T-helper 1 cell treated with Interleukin-12 subunit alpha and Interleukin-12 subunit beta and Interleukin-4 antibody, amounts not matched to agents 30 μg/mL and 1 μg/mL, for 36 hours (primary cell): ENCODE results near the gene ASB6.
A peak's percentile ranks its signal among the peaks of the same experiment; 100 is the strongest.
"Not testable (repeated sequence)": the region's sequence is repeated elsewhere in the genome, so short reads cannot be mapped to it uniquely, and the experiment has no call there.

ENCODE experiments used
- H3K27ac Mint-ChIP-seq: one replicate; pipeline ENCODE4 v1.8.0; 2021; ENCODE audit warnings: mild to moderate bottlenecking, mixed read lengths
- H3K27me3 Mint-ChIP-seq: one replicate; pipeline ENCODE4 v1.8.0; 2021; ENCODE audit warnings: low read depth, mixed read lengths
- H3K36me3 Mint-ChIP-seq: one replicate; pipeline ENCODE4 v1.8.0; 2021; ENCODE audit warnings: low read depth, mixed read lengths
- H3K4me1 Mint-ChIP-seq: one replicate; pipeline ENCODE4 v1.8.0; 2021; ENCODE audit warnings: low read depth, mixed read lengths
- H3K4me3 Mint-ChIP-seq: one replicate; pipeline ENCODE4 v1.8.0; 2021; ENCODE audit warnings: mild to moderate bottlenecking, moderate library complexity, mixed read lengths
- H3K9me3 Mint-ChIP-seq: one replicate; pipeline ENCODE4 v1.8.0; 2021; ENCODE audit warnings: mixed read lengths

The ASB6 gene

GRCh38 chr9:129640871-129641749 lies 841 bp downstream of the ASB6 start:
- no peaks in the 10 kb centered on the region for H3K9me3 Mint-ChIP-seq
- H3K36me3 Mint-ChIP-seq, result peaks cover 11% of the 10 kb centered on the region
- H3K4me1 Mint-ChIP-seq, result peaks cover 8% of the 10 kb centered on the region
- H3K27me3 Mint-ChIP-seq, result no peaks in the 10 kb centered on the region
- peak overlapping the region; percentile 88 for H3K4me3 Mint-ChIP-seq
- H3K27ac Mint-ChIP-seq, result peak overlapping the region; percentile 75

GRCh38 chr9:129640086-129640870 lies 1.7 kb downstream of the ASB6 start:
- H3K27me3 Mint-ChIP-seq, result no peaks in the 10 kb centered on the region
- no peak overlapping the region for H3K27ac Mint-ChIP-seq
- peaks cover 8% of the 10 kb centered on the region for H3K4me1 Mint-ChIP-seq

GRCh38 chr9:129639756-129640085 lies 2.2 kb downstream of the ASB6 start:
- Mint-ChIP-seq H3K9me3 (no peaks in the 10 kb centered on the region), H3K27ac (no peak overlapping the region), H3K36me3 (peaks cover 17% of the 10 kb centered on the region), H3K4me3 (peak overlapping the region; percentile 88), H3K4me1 (peaks cover 8% of the 10 kb centered on the region), H3K27me3 (no peaks in the 10 kb centered on the region)

More at GRCh38 chr9:129640086-129640870, 1.7 kb downstream of the ASB6 start:
- no peaks in the 10 kb centered on the region for H3K9me3 Mint-ChIP-seq
- H3K36me3 Mint-ChIP-seq, result peaks cover 11% of the 10 kb centered on the region
- H3K4me3 Mint-ChIP-seq, result peak overlapping the region; percentile 88

- no peak overlapping the region for H3K4me3 Mint-ChIP-seq
- no peak overlapping the region for H3K27ac Mint-ChIP-seq
- peaks cover 18% of the 10 kb centered on the region for H3K36me3 Mint-ChIP-seq
Observed at GRCh38 chr9:129639034-129639630, 2.8 kb downstream of the ASB6 start.

GRCh38 chr9:129637673-129638439 lies 4.1 kb downstream of the ASB6 start:
- H3K4me3 Mint-ChIP-seq, result no peak overlapping the region
- H3K27me3 Mint-ChIP-seq, result no peaks in the 10 kb centered on the region
- H3K36me3 Mint-ChIP-seq, result peaks cover 22% of the 10 kb centered on the region
- H3K4me1 Mint-ChIP-seq, result peaks cover 8% of the 10 kb centered on the region
- H3K27ac Mint-ChIP-seq, result peak overlapping the region; percentile 52
- no peaks in the 10 kb centered on the region for H3K9me3 Mint-ChIP-seq

More at GRCh38 chr9:129639034-129639630, 2.8 kb downstream of the ASB6 start:
- H3K27me3 Mint-ChIP-seq, result no peaks in the 10 kb centered on the region
- no peaks in the 10 kb centered on the region for H3K9me3 Mint-ChIP-seq
- peaks cover 8% of the 10 kb centered on the region for H3K4me1 Mint-ChIP-seq

- Mint-ChIP-seq H3K27ac (no peak overlapping the region), H3K4me3 (no peak overlapping the region), H3K9me3 (no peaks in the 10 kb centered on the region), H3K36me3 (peaks cover 25% of the 10 kb centered on the region), H3K27me3 (no peaks in the 10 kb centered on the region), H3K4me1 (peaks cover 8% of the 10 kb centered on the region)
Observed at GRCh38 chr9:129637102-129637501, 4.8 kb downstream of the ASB6 start.

GRCh38 chr9:129636343-129636742 lies 5.6 kb downstream of the ASB6 start:
- not testable (repeated sequence) for H3K27ac Mint-ChIP-seq, H3K4me1 Mint-ChIP-seq, H3K9me3 Mint-ChIP-seq, H3K27me3 Mint-ChIP-seq, H3K4me3 Mint-ChIP-seq
- peaks cover 28% of the 10 kb centered on the region for H3K36me3 Mint-ChIP-seq

- Mint-ChIP-seq H3K27me3 (no peaks in the 10 kb centered on the region), H3K4me3 (no peak overlapping the region), H3K9me3 (no peaks in the 10 kb centered on the region), H3K4me1 (peaks cover 3% of the 10 kb centered on the region), H3K36me3 (peaks cover 30% of the 10 kb centered on the region), H3K27ac (no peak overlapping the region)
Observed at GRCh38 chr9:129635099-129636065, 6.6 kb downstream of the ASB6 start.

GRCh38 chr9:129633848-129634247 lies 8.1 kb downstream of the ASB6 start:
- H3K4me1 Mint-ChIP-seq, result no peaks in the 10 kb centered on the region
- peaks cover 29% of the 10 kb centered on the region for H3K36me3 Mint-ChIP-seq
- H3K9me3 Mint-ChIP-seq, result no peaks in the 10 kb centered on the region
- no peaks in the 10 kb centered on the region for H3K27me3 Mint-ChIP-seq
- H3K27ac Mint-ChIP-seq, result no peak overlapping the region
- H3K4me3 Mint-ChIP-seq, result no peak overlapping the region

GRCh38 chr9:129633207-129633606 lies 8.7 kb downstream of the ASB6 start:
- H3K27ac Mint-ChIP-seq, result no peak overlapping the region

GRCh38 chr9:129632460-129632859 lies 9.5 kb downstream of the ASB6 start:
- Mint-ChIP-seq H3K9me3 (no peaks in the 10 kb centered on the region), H3K27me3 (no peaks in the 10 kb centered on the region), H3K4me1 (peaks cover 6% of the 10 kb centered on the region), H3K27ac (no peak overlapping the region), H3K4me3 (no peak overlapping the region), H3K36me3 (peaks cover 22% of the 10 kb centered on the region)

More at GRCh38 chr9:129633207-129633606, 8.7 kb downstream of the ASB6 start:
- Mint-ChIP-seq H3K27me3 (no peaks in the 10 kb centered on the region), H3K36me3 (peaks cover 26% of the 10 kb centered on the region), H3K9me3 (no peaks in the 10 kb centered on the region), H3K4me3 (no peak overlapping the region), H3K4me1 (peaks cover 3% of the 10 kb centered on the region)

- Mint-ChIP-seq H3K36me3 (peaks cover 22% of the 10 kb centered on the region), H3K4me1 (peaks cover 11% of the 10 kb centered on the region), H3K9me3 (no peaks in the 10 kb centered on the region), H3K27me3 (no peaks in the 10 kb centered on the region), H3K27ac (no peak overlapping the region), H3K4me3 (no peak overlapping the region)
Observed at GRCh38 chr9:129631674-129632129, 10.2 kb downstream of the ASB6 start.

GRCh38 chr9:129630967-129631673 lies 10.8 kb downstream of the ASB6 start:
- Mint-ChIP-seq H3K36me3 (peaks cover 22% of the 10 kb centered on the region), H3K27me3 (no peaks in the 10 kb centered on the region), H3K4me1 (peaks cover 11% of the 10 kb centered on the region), H3K4me3 (no peak overlapping the region), H3K9me3 (no peaks in the 10 kb centered on the region), H3K27ac (no peak overlapping the region)
